ENCODE data around the gene COBLL1.
"Not testable (repeated sequence)": the region's sequence is repeated elsewhere in the genome, so short reads cannot be mapped to it uniquely, and the experiment has no call there.

The COBLL1 gene

DNA sequence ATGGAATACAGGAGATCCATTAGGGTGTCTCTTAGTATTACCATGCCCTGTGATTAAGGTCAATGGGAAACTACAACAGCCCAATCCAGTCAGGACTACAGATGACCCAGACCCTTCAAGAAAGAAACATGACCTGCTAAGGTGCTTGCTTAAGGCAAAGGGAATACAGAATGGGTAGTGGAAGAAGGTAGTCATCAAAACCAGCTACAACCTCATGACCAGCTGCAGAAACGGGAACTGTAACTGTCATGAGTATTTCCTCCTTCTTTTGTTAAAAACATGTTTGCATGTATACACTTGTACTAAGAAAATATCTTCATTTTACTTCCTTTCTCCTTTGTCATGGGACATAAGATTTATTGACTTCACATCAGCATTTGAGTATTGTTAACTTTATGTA is 24.8 kb upstream of the COBLL1 start:
- not testable (repeated sequence) for H3K23ac ChIP-seq (ENCODE audit: low read length); H2AK5ac ChIP-seq (ENCODE audit: low read length); DNase-seq; H3K18ac ChIP-seq (ENCODE audit: low read length); H2BK15ac ChIP-seq (replicated peaks; ENCODE audit: low read depth); H3K4me1 ChIP-seq (ENCODE audit: control insufficient read depth, low read depth, low read length); H3K27me3 ChIP-seq (ENCODE audit: insufficient read depth, low read length, poor library complexity); H4K8ac ChIP-seq (ENCODE audit: low read depth, low read length); H3K4me3 ChIP-seq (ENCODE audit: low read length); H3K79me1 ChIP-seq (ENCODE audit: low read length); H3K4ac ChIP-seq (ENCODE audit: low read depth, low read length); H3K4me2 ChIP-seq (ENCODE audit: low read length); H3K27ac ChIP-seq (ENCODE audit: low read depth, low read length); H3K9ac ChIP-seq (ENCODE audit: low read length); H2BK120ac ChIP-seq (ENCODE audit: low read depth, low read length); H4K5ac ChIP-seq (ENCODE audit: low read length); H2BK5ac ChIP-seq (ENCODE audit: low read length); H3K36me3 ChIP-seq (ENCODE audit: control insufficient read depth, insufficient read depth, low read length); H3K56ac ChIP-seq (ENCODE audit: low read length); H3K79me2 ChIP-seq (ENCODE audit: control insufficient read depth, insufficient read depth, low read length)
- no CpG with 5 or more reads among the region's 1 CpG for WGBS (ENCODE audit: extremely low coverage, insufficient coverage, low lambda C conversion rate)

DNA sequence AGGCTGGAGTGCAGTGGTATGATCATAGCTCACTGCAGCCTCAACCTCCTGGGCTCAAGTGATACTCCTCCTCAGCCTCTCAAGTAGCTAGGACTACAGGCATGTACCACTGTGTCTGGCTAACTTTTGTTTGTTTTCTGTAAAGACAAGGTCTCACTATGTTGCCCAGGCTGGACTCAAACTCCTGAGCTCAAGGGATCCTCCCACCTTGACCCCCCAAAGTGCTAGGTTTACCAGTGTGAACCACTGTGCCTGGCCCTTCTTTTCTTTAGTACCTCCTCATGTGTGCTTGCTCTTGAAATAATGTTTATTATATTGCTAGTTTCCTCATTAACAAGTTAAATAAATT is 19.0 kb upstream of the COBLL1 start:
- Histone ChIP-seq H3K9ac (ENCODE audit: low read length) (no peak overlapping the region), H3K4me1 (ENCODE audit: control insufficient read depth, low read depth, low read length) (no peaks in the 10 kb centered on the region), H3K79me2 (ENCODE audit: control insufficient read depth, insufficient read depth, low read length) (no peaks in the 10 kb centered on the region), H3K4me3 (ENCODE audit: low read length) (no peak overlapping the region), H3K4me2 (ENCODE audit: low read length) (no peak overlapping the region), H3K27ac (ENCODE audit: low read depth, low read length) (no peak overlapping the region), H3K36me3 (ENCODE audit: control insufficient read depth, insufficient read depth, low read length) (no peaks in the 10 kb centered on the region), H2BK120ac (ENCODE audit: low read depth, low read length) (no peak overlapping the region), H3K23ac (ENCODE audit: low read length) (no peak overlapping the region), H3K56ac (ENCODE audit: low read length) (no peak overlapping the region), H3K79me1 (ENCODE audit: low read length) (no peaks in the 10 kb centered on the region), H4K8ac (ENCODE audit: low read depth, low read length) (no peak overlapping the region), H2BK15ac (replicated peaks; ENCODE audit: low read depth) (no peak overlapping the region), H2AK5ac (ENCODE audit: low read length) (no peak overlapping the region), H3K4ac (ENCODE audit: low read depth, low read length) (no peak overlapping the region), H3K27me3 (ENCODE audit: insufficient read depth, low read length, poor library complexity) (no peaks in the 10 kb centered on the region), H4K5ac (ENCODE audit: low read length) (no peak overlapping the region), H2BK5ac (ENCODE audit: low read length) (no peak overlapping the region), H3K18ac (ENCODE audit: low read length) (no peak overlapping the region)
- DNase-seq = no peak

DNA sequence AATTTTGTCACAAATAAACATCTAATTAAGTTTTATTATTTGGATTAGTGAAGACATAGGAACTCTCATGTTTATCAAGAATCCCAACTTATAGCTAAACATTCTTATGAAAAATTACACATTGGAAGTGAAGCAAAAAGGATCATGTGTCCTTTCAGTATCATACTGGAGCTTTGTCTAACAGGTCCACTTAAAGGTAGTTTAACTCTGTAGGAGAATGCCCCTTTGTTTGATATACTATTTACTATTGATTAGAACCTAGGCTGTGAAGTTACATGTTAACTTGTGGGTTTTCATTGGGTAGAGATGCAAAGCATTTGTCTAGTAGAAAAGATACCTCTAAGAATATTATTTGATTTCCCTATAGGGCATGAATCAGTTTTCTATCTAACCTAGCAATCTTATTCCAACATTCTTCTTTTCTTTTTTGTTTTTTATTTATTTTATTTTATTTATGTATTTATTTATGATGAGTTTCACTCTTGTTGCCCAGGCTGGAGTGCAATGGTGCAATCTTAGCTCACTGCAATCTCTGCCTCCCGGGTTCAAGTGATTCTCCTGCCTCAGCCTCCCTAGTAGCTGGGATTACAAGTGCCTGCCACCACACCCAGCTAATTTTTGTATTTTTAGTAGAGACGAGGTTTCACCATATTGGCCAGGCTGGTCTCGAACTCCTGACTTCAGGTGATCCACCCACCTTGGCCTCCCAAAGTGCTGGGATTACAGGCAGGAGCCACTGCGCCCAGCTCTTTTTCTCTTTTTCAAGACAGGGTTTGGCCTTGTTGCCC is 18.5 kb upstream of the COBLL1 start:
- not testable (repeated sequence) for H3K27me3 ChIP-seq (ENCODE audit: insufficient read depth, low read length, poor library complexity); H2BK120ac ChIP-seq (ENCODE audit: low read depth, low read length); H3K4me1 ChIP-seq (ENCODE audit: control insufficient read depth, low read depth, low read length); H3K56ac ChIP-seq (ENCODE audit: low read length); H2BK5ac ChIP-seq (ENCODE audit: low read length); H3K23ac ChIP-seq (ENCODE audit: low read length); H4K8ac ChIP-seq (ENCODE audit: low read depth, low read length); H3K18ac ChIP-seq (ENCODE audit: low read length); H3K27ac ChIP-seq (ENCODE audit: low read depth, low read length); H3K36me3 ChIP-seq (ENCODE audit: control insufficient read depth, insufficient read depth, low read length); H3K79me2 ChIP-seq (ENCODE audit: control insufficient read depth, insufficient read depth, low read length); H2BK15ac ChIP-seq (replicated peaks; ENCODE audit: low read depth); H3K79me1 ChIP-seq (ENCODE audit: low read length); H3K4me2 ChIP-seq (ENCODE audit: low read length); H3K4me3 ChIP-seq (ENCODE audit: low read length); H3K9ac ChIP-seq (ENCODE audit: low read length); H3K4ac ChIP-seq (ENCODE audit: low read depth, low read length); H4K5ac ChIP-seq (ENCODE audit: low read length); H2AK5ac ChIP-seq (ENCODE audit: low read length); DNase-seq
- WGBS (ENCODE audit: extremely low coverage, insufficient coverage, low lambda C conversion rate) = no CpG with 5 or more reads among the region's 4 CpGs

DNA sequence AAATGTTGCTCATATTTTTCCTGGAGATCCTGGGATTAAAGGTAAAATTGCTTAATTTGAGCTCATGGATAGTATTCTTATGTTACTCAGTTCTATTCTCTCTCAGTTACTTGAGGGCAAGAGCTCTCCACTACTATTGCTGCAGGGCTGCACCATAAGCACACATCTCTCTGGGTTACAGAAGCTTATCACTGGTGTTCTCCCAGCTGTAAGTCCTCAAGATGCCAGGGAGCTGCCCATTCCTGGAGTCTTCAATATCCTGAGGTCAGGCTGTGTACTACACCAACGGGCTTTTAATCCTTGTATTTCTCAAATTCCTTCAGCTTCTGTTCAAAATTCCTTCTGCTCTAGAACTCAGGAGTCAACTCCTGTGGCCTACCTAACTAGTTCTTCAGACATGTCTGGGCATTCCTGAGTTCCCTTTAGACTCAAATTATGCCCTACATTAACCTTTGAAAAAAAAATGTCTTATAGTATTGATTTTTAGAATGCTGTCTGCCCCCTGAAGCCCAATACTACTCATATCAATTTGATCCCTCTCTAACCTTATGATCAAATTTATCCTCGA is 17.7 kb upstream of the COBLL1 start:
- Histone ChIP-seq H3K4me3 (ENCODE audit: low read length) (no peak overlapping the region), H2BK5ac (ENCODE audit: low read length) (no peak overlapping the region), H2AK5ac (ENCODE audit: low read length) (no peak overlapping the region), H3K9ac (ENCODE audit: low read length) (no peak overlapping the region), H2BK120ac (ENCODE audit: low read depth, low read length) (no peak overlapping the region), H3K4ac (ENCODE audit: low read depth, low read length) (no peak overlapping the region), H4K5ac (ENCODE audit: low read length) (no peak overlapping the region), H3K36me3 (ENCODE audit: control insufficient read depth, insufficient read depth, low read length) (no peaks in the 10 kb centered on the region), H3K79me1 (ENCODE audit: low read length) (no peaks in the 10 kb centered on the region), H4K8ac (ENCODE audit: low read depth, low read length) (no peak overlapping the region), H3K18ac (ENCODE audit: low read length) (no peak overlapping the region), H3K23ac (ENCODE audit: low read length) (no peak overlapping the region), H3K4me2 (ENCODE audit: low read length) (no peak overlapping the region), H3K79me2 (ENCODE audit: control insufficient read depth, insufficient read depth, low read length) (no peaks in the 10 kb centered on the region), H2BK15ac (replicated peaks; ENCODE audit: low read depth) (no peak overlapping the region), H3K56ac (ENCODE audit: low read length) (no peak overlapping the region), H3K27ac (ENCODE audit: low read depth, low read length) (no peak overlapping the region), H3K27me3 (ENCODE audit: insufficient read depth, low read length, poor library complexity) (no peaks in the 10 kb centered on the region), H3K4me1 (ENCODE audit: control insufficient read depth, low read depth, low read length) (no peaks in the 10 kb centered on the region)
- no peak for DNase-seq
- WGBS (ENCODE audit: extremely low coverage, insufficient coverage, low lambda C conversion rate) = no CpG with 5 or more reads among the region's 2 CpGs

DNA sequence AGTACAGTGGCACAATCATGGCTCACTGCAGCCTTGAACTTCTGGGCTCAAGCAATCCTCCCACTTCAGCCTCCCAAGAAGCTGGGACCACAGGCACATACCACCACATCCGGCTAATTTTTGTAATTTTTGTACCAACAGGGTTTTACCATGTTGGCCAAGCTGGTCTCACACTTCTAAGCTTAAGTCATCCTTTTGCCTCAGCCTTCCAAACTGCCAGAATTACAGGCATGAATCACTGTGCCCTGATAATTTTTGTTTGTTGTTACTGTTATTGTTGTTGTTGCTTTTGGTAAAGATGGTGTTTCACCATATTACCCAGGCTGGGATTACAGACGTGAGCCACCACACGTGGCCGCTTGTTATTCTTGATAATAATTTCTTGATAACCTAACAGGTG is 10.5 kb upstream of the COBLL1 start:
- H3K18ac ChIP-seq (ENCODE audit: low read length) = no peak overlapping the region

DNA sequence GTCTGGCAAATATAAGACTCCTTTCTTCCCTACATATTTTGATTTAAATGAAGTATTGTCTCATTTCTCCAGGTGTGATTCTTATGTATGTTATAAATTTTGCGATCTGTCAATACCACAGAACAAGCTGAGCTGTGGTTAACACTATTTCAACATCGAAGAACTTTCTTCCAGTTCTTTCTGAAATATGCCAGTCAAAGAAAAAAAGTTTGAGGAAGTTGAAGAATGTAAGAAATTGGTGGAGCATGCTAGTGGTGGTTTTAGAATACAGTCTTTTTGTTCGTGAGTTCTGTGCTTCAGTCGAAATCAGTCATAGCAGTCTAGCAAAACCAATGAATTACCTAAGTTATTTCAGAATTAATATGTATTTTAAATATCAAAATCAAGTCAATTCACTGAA is 8.6 kb upstream of the COBLL1 start:
- H3K79me1 ChIP-seq (ENCODE audit: low read length) = no peaks in the 10 kb centered on the region
- H3K4ac ChIP-seq (ENCODE audit: low read depth, low read length) = no peak overlapping the region
- H2BK120ac ChIP-seq (ENCODE audit: low read depth, low read length) = no peak overlapping the region
- no peak overlapping the region for H2AK5ac ChIP-seq (ENCODE audit: low read length)
- no peak overlapping the region for H3K56ac ChIP-seq (ENCODE audit: low read length)
- no peak overlapping the region for H2BK15ac ChIP-seq (replicated peaks; ENCODE audit: low read depth)
- WGBS (ENCODE audit: extremely low coverage, insufficient coverage, low lambda C conversion rate) = no CpG with 5 or more reads among the region's 4 CpGs
- H3K27ac ChIP-seq (ENCODE audit: low read depth, low read length) = no peak overlapping the region
- no peaks in the 10 kb centered on the region for H3K36me3 ChIP-seq (ENCODE audit: control insufficient read depth, insufficient read depth, low read length)
- no peaks in the 10 kb centered on the region for H3K4me1 ChIP-seq (ENCODE audit: control insufficient read depth, low read depth, low read length)
- no peak overlapping the region for H4K5ac ChIP-seq (ENCODE audit: low read length)
- no peak overlapping the region for H3K23ac ChIP-seq (ENCODE audit: low read length)
- H4K8ac ChIP-seq (ENCODE audit: low read depth, low read length) = no peak overlapping the region
- H3K18ac ChIP-seq (ENCODE audit: low read length) = no peak overlapping the region
- H3K79me2 ChIP-seq (ENCODE audit: control insufficient read depth, insufficient read depth, low read length) = no peaks in the 10 kb centered on the region
- H2BK5ac ChIP-seq (ENCODE audit: low read length) = no peak overlapping the region
- DNase-seq = no peak
- H3K4me3 ChIP-seq (ENCODE audit: low read length) = no peak overlapping the region
- H3K4me2 ChIP-seq (ENCODE audit: low read length) = no peak overlapping the region
- H3K27me3 ChIP-seq (ENCODE audit: insufficient read depth, low read length, poor library complexity) = no peaks in the 10 kb centered on the region
- H3K9ac ChIP-seq (ENCODE audit: low read length) = no peak overlapping the region

More for the DNA sequence above, 10.5 kb upstream of the COBLL1 start:
- no peaks in the 10 kb centered on the region for H3K36me3 ChIP-seq (ENCODE audit: control insufficient read depth, insufficient read depth, low read length)
- no peak overlapping the region for H3K9ac ChIP-seq (ENCODE audit: low read length)
- no peak overlapping the region for H2BK5ac ChIP-seq (ENCODE audit: low read length)
- H3K23ac ChIP-seq (ENCODE audit: low read length) = no peak overlapping the region
- no peak overlapping the region for H2BK15ac ChIP-seq (replicated peaks; ENCODE audit: low read depth)
- no peaks in the 10 kb centered on the region for H3K79me2 ChIP-seq (ENCODE audit: control insufficient read depth, insufficient read depth, low read length)
- H3K4me1 ChIP-seq (ENCODE audit: control insufficient read depth, low read depth, low read length) = no peaks in the 10 kb centered on the region
- no peaks in the 10 kb centered on the region for H3K79me1 ChIP-seq (ENCODE audit: low read length)
- H3K56ac ChIP-seq (ENCODE audit: low read length) = no peak overlapping the region
- H4K8ac ChIP-seq (ENCODE audit: low read depth, low read length) = no peak overlapping the region
- H3K4me3 ChIP-seq (ENCODE audit: low read length) = no peak overlapping the region
- no peak overlapping the region for H3K4ac ChIP-seq (ENCODE audit: low read depth, low read length)
- no peak for DNase-seq
- no peak overlapping the region for H2BK120ac ChIP-seq (ENCODE audit: low read depth, low read length)
- WGBS (ENCODE audit: extremely low coverage, insufficient coverage, low lambda C conversion rate) = no CpG with 5 or more reads among the region's 4 CpGs
- H4K5ac ChIP-seq (ENCODE audit: low read length) = no peak overlapping the region
- H3K27me3 ChIP-seq (ENCODE audit: insufficient read depth, low read length, poor library complexity) = no peaks in the 10 kb centered on the region
- H2AK5ac ChIP-seq (ENCODE audit: low read length) = no peak overlapping the region
- no peak overlapping the region for H3K27ac ChIP-seq (ENCODE audit: low read depth, low read length)
- H3K4me2 ChIP-seq (ENCODE audit: low read length) = no peak overlapping the region
